Erythroblast (primary cell): ENCODE results near the gene KLK1.

Source experiments
- GATA1 ChIP-seq: IDR thresholded peaks from 2 replicates; pipeline ENCODE4 v1.6.1; 2011; ENCODE audit warnings: low read depth, mild to moderate bottlenecking, control low read depth, low read length, moderate library complexity
- POLR2A ChIP-seq: IDR thresholded peaks from 2 replicates; pipeline ENCODE4 v1.6.1; 2011; ENCODE audit warnings: mild to moderate bottlenecking, low read length

GRCh38 chr19:50808856-50809255 lies 14.7 kb downstream of the KLK1 start:
- TF ChIP-seq POLR2A (no peak), GATA1 (no peak)
